Measurements from ENCODE around the gene NDUFS4. TPM values are rescaled to one million over a fixed set of nuclear protein-coding genes. Genes with fewer than 3 reads are reported as not detected.
"Not testable (repeated sequence)": the region's sequence is repeated elsewhere in the genome, so short reads cannot be mapped to it uniquely, and the experiment has no call there.

NDUFS4 gene
- total RNA-seq, 2 experiments from 2014 or later, result 45.8 to 47.4 TPM

GRCh38 chr5:53582225-53582624, 21.8 kb downstream of the NDUFS4 start:
- Mint-ChIP-seq H3K36me3 (peaks cover 12% of the 10 kb centered on the region), H3K27me3 (no peaks in the 10 kb centered on the region), H3K4me3 (no peak overlapping the region), H3K27ac (no peak overlapping the region), H3K9me3 (no peaks in the 10 kb centered on the region), H3K4me1 (peaks cover 1% of the 10 kb centered on the region)
- POLR2A ChIA-PET, result interaction anchor here (0.6 kb wide), 1 partner anchor 387 kb away, joined by 5 read pairs; no protein-coding TSS in a partner anchor
- DNase-seq (no peak), ATAC-seq (ENCODE audit: low read depth) (no peak)

GRCh38 chr5:53590759-53591158, 30.3 kb downstream of the NDUFS4 start:
- Mint-ChIP-seq H3K36me3 (peaks cover 10% of the 10 kb centered on the region), H3K27ac (no peak overlapping the region), H3K4me3 (no peak overlapping the region), H3K27me3 (no peaks in the 10 kb centered on the region), H3K4me1 (peaks cover 4% of the 10 kb centered on the region), H3K9me3 (no peaks in the 10 kb centered on the region)
- DNase-seq (no peak), ATAC-seq (ENCODE audit: low read depth) (no peak)
- POLR2A ChIA-PET, result interaction anchor here (0.6 kb wide), 1 partner anchor 20 kb away, joined by 3 read pairs; no protein-coding TSS in a partner anchor

- H3K9me3 Mint-ChIP-seq, result no peaks in the 10 kb centered on the region
- DNase-seq (no peak), ATAC-seq (ENCODE audit: low read depth) (no peak)
- no peak overlapping the region for H3K27ac Mint-ChIP-seq
- peaks cover 6% of the 10 kb centered on the region for H3K4me1 Mint-ChIP-seq
- peaks cover 15% of the 10 kb centered on the region for H3K36me3 Mint-ChIP-seq
- H3K27me3 Mint-ChIP-seq, result no peaks in the 10 kb centered on the region
- POLR2A ChIA-PET, result no interaction called here
- H3K4me3 Mint-ChIP-seq, result no peak overlapping the region
These were observed 34.0 kb downstream of the NDUFS4 start for GRCh38 chr5:53594419-53594818.

GRCh38 chr5:53597894-53598293, 37.5 kb downstream of the NDUFS4 start:
- Mint-ChIP-seq H3K27me3 (no peaks in the 10 kb centered on the region), H3K36me3 (peaks cover 10% of the 10 kb centered on the region), H3K4me1 (peaks cover 4% of the 10 kb centered on the region), H3K27ac (no peak overlapping the region), H3K4me3 (no peak overlapping the region), H3K9me3 (no peaks in the 10 kb centered on the region)
- ATAC-seq (ENCODE audit: low read depth) (no peak), DNase-seq (no peak)
- POLR2A ChIA-PET, result no interaction called here

- Mint-ChIP-seq H3K36me3 (peaks cover 26% of the 10 kb centered on the region), H3K9me3 (no peaks in the 10 kb centered on the region), H3K27me3 (no peaks in the 10 kb centered on the region), H3K27ac (no peak overlapping the region), H3K4me3 (no peak overlapping the region), H3K4me1 (peaks cover 2% of the 10 kb centered on the region)
- POLR2A ChIA-PET, result no interaction called here
- DNase-seq (no peak), ATAC-seq (ENCODE audit: low read depth) (no peak)
These were observed 41.1 kb downstream of the NDUFS4 start for GRCh38 chr5:53601570-53601969.

- Mint-ChIP-seq H3K4me1 (no peaks in the 10 kb centered on the region), H3K36me3 (peaks cover 25% of the 10 kb centered on the region), H3K27me3 (no peaks in the 10 kb centered on the region), H3K27ac (no peak overlapping the region), H3K4me3 (no peak overlapping the region), H3K9me3 (no peaks in the 10 kb centered on the region)
- DNase-seq, result no peak
- POLR2A ChIA-PET, result no interaction called here
- no peak for ATAC-seq (ENCODE audit: low read depth)
These were observed 42.7 kb downstream of the NDUFS4 start for GRCh38 chr5:53603009-53603687.

- no peaks in the 10 kb centered on the region for H3K4me1 Mint-ChIP-seq
- no peak for DNase-seq
- H3K27me3 Mint-ChIP-seq, result no peaks in the 10 kb centered on the region
- H3K4me3 Mint-ChIP-seq, result no peak overlapping the region
- H3K36me3 Mint-ChIP-seq, result peaks cover 33% of the 10 kb centered on the region
- POLR2A ChIA-PET, result no interaction called here
- H3K27ac Mint-ChIP-seq, result no peak overlapping the region
- no peak for ATAC-seq (ENCODE audit: low read depth)
- H3K9me3 Mint-ChIP-seq, result no peaks in the 10 kb centered on the region
These were observed 43.9 kb downstream of the NDUFS4 start for GRCh38 chr5:53604309-53604708.

GRCh38 chr5:53607886-53608285, 47.4 kb downstream of the NDUFS4 start:
- POLR2A ChIA-PET, result no interaction called here
- ATAC-seq (ENCODE audit: low read depth), result no peak
- no peak for DNase-seq
- no peaks in the 10 kb centered on the region for H3K4me1 Mint-ChIP-seq
- no peak overlapping the region for H3K27ac Mint-ChIP-seq
- H3K27me3 Mint-ChIP-seq, result no peaks in the 10 kb centered on the region
- peaks cover 39% of the 10 kb centered on the region for H3K36me3 Mint-ChIP-seq
- H3K4me3 Mint-ChIP-seq, result no peak overlapping the region
- H3K9me3 Mint-ChIP-seq, result no peaks in the 10 kb centered on the region

- not testable (repeated sequence) for H3K4me1 Mint-ChIP-seq
These were observed 48.5 kb downstream of the NDUFS4 start for GRCh38 chr5:53608897-53609296.

GRCh38 chr5:53613061-53613460, 52.6 kb downstream of the NDUFS4 start:
- Mint-ChIP-seq H3K27ac (no peak overlapping the region), H3K4me1 (peaks cover 5% of the 10 kb centered on the region), H3K27me3 (no peaks in the 10 kb centered on the region), H3K36me3 (peaks cover 23% of the 10 kb centered on the region), H3K9me3 (peaks cover 5% of the 10 kb centered on the region), H3K4me3 (no peak overlapping the region)
- no peak for ATAC-seq (ENCODE audit: low read depth)
- DNase-seq, result no peak
- POLR2A ChIA-PET, result no interaction called here

More at GRCh38 chr5:53608897-53609296, 48.5 kb downstream of the NDUFS4 start:
- DNase-seq; POLR2A ChIA-PET; H3K9me3 Mint-ChIP-seq; H3K27ac Mint-ChIP-seq; H3K27me3 Mint-ChIP-seq; H3K4me3 Mint-ChIP-seq; ATAC-seq (ENCODE audit: low read depth): not testable (repeated sequence)
- peaks cover 39% of the 10 kb centered on the region for H3K36me3 Mint-ChIP-seq

- Mint-ChIP-seq H3K36me3 (peaks cover 19% of the 10 kb centered on the region), H3K27me3 (no peaks in the 10 kb centered on the region), H3K27ac (no peak overlapping the region), H3K9me3 (peaks cover 5% of the 10 kb centered on the region), H3K4me1 (peaks cover 5% of the 10 kb centered on the region), H3K4me3 (no peak overlapping the region)
- POLR2A ChIA-PET, result no interaction called here
- ATAC-seq (ENCODE audit: low read depth), result no peak
- no peak for DNase-seq
These were observed 53.1 kb downstream of the NDUFS4 start for GRCh38 chr5:53613536-53613935.

GRCh38 chr5:53614376-53614885, 54.0 kb downstream of the NDUFS4 start:
- peaks cover 5% of the 10 kb centered on the region for H3K9me3 Mint-ChIP-seq
- no peak for ATAC-seq (ENCODE audit: low read depth)
- no peak overlapping the region for H3K27ac Mint-ChIP-seq
- H3K4me1 Mint-ChIP-seq, result peaks cover 5% of the 10 kb centered on the region
- H3K27me3 Mint-ChIP-seq, result no peaks in the 10 kb centered on the region
- DNase-seq, result no peak
- peaks cover 15% of the 10 kb centered on the region for H3K36me3 Mint-ChIP-seq
- POLR2A ChIA-PET, result no interaction called here
- no peak overlapping the region for H3K4me3 Mint-ChIP-seq

- ATAC-seq (ENCODE audit: low read depth) (no peak), DNase-seq (no peak)
- Mint-ChIP-seq H3K9me3 (peaks cover 8% of the 10 kb centered on the region), H3K27ac (no peak overlapping the region), H3K4me1 (peaks cover 5% of the 10 kb centered on the region), H3K27me3 (no peaks in the 10 kb centered on the region), H3K36me3 (peaks cover 11% of the 10 kb centered on the region), H3K4me3 (no peak overlapping the region)
- POLR2A ChIA-PET, result no interaction called here
These were observed 56.6 kb downstream of the NDUFS4 start for GRCh38 chr5:53616939-53617549.

GRCh38 chr5:53631251-53631650, 70.8 kb downstream of the NDUFS4 start:
- H3K9me3 Mint-ChIP-seq, result peaks cover 8% of the 10 kb centered on the region

More at GRCh38 chr5:53631251-53631650, 70.8 kb downstream of the NDUFS4 start:
- ATAC-seq (ENCODE audit: low read depth), result no peak
- Mint-ChIP-seq H3K36me3 (peaks cover 52% of the 10 kb centered on the region), H3K27me3 (no peaks in the 10 kb centered on the region), H3K27ac (no peak overlapping the region), H3K4me1 (peaks cover 3% of the 10 kb centered on the region), H3K4me3 (no peak overlapping the region)
- POLR2A ChIA-PET, result no interaction called here
- no peak for DNase-seq
